ENCODE results near the gene AXL. TPM values are rescaled to one million over a fixed set of nuclear protein-coding genes. Genes with fewer than 3 reads are reported as not detected.

AXL gene
- total RNA-seq, 1 donor from 2014 or later: 5.5 TPM

DNA sequence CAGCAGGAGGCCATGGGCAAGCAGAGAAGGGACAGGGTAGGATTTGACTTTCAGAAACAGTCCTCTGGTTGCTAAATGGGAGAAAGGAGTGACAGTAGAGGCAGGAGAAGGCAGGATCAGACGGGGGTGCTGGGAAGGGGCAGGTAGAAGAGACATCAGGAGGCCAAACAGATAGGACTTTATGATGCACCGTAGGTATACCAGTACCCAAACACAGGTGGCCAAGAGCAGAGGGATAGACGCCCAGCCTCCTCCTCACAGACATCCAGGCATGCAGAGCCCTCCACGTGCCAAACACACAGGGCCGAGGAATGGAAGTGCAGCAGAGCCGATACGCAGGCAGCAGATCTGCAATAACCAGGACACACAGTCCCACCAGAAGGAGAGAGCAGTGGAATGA is 1.3 kb upstream of the AXL start:
- Mint-ChIP-seq H3K27me3 (ENCODE audit: unreplicated experiment) (peaks cover 18% of the 10 kb centered on the region), H3K4me3 (ENCODE audit: unreplicated experiment) (peak overlapping the region; percentile 48), H3K4me1 (ENCODE audit: unreplicated experiment) (peaks cover 10% of the 10 kb centered on the region), H3K27ac (ENCODE audit: unreplicated experiment) (peak overlapping the region; percentile 27), H3K36me3 (ENCODE audit: low read depth, unreplicated experiment) (peaks cover 9% of the 10 kb centered on the region), H3K9me3 (ENCODE audit: unreplicated experiment) (no peaks in the 10 kb centered on the region)
- TF ChIP-seq, protein P1, sequence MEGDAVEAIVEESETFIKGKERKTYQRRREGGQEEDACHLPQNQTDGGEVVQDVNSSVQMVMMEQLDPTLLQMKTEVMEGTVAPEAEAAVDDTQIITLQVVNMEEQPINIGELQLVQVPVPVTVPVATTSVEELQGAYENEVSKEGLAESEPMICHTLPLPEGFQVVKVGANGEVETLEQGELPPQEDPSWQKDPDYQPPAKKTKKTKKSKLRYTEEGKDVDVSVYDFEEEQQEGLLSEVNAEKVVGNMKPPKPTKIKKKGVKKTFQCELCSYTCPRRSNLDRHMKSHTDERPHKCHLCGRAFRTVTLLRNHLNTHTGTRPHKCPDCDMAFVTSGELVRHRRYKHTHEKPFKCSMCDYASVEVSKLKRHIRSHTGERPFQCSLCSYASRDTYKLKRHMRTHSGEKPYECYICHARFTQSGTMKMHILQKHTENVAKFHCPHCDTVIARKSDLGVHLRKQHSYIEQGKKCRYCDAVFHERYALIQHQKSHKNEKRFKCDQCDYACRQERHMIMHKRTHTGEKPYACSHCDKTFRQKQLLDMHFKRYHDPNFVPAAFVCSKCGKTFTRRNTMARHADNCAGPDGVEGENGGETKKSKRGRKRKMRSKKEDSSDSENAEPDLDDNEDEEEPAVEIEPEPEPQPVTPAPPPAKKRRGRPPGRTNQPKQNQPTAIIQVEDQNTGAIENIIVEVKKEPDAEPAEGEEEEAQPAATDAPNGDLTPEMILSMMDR (IDR thresholded peaks at IDR 0.05; ENCODE audit: unreplicated experiment): no peak
- no peak for DNase-seq (ENCODE audit: low spot score)

DNA sequence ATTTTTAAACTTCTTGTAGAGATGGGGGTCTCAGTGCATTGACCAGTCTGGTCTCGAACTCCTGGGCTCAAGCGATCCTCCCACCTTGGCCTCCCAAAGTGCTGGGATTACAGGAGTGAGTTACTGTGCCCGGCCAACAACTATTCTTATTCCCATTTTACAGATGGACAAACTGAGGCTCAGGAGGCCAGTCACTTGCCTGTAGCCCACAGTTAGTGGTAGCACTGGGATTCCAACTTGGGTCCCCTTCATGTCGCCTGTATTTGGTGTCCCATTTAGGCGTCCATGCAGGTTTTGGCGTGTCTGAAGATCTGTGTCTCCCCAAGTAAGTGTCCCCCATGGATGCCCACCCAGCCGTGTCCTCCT is 791 bp upstream of the AXL start:
- Mint-ChIP-seq H3K36me3 (ENCODE audit: low read depth, unreplicated experiment) (peaks cover 9% of the 10 kb centered on the region), H3K27ac (ENCODE audit: unreplicated experiment) (peak overlapping the region; percentile 61), H3K27me3 (ENCODE audit: unreplicated experiment) (peaks cover 18% of the 10 kb centered on the region), H3K4me1 (ENCODE audit: unreplicated experiment) (peaks cover 10% of the 10 kb centered on the region), H3K4me3 (ENCODE audit: unreplicated experiment) (peak overlapping the region; percentile 90), H3K9me3 (ENCODE audit: unreplicated experiment) (no peaks in the 10 kb centered on the region)
- DNase-seq (ENCODE audit: low spot score): no peak
- TF ChIP-seq, protein P1 (IDR thresholded peaks at IDR 0.05; ENCODE audit: unreplicated experiment): no peak

DNA sequence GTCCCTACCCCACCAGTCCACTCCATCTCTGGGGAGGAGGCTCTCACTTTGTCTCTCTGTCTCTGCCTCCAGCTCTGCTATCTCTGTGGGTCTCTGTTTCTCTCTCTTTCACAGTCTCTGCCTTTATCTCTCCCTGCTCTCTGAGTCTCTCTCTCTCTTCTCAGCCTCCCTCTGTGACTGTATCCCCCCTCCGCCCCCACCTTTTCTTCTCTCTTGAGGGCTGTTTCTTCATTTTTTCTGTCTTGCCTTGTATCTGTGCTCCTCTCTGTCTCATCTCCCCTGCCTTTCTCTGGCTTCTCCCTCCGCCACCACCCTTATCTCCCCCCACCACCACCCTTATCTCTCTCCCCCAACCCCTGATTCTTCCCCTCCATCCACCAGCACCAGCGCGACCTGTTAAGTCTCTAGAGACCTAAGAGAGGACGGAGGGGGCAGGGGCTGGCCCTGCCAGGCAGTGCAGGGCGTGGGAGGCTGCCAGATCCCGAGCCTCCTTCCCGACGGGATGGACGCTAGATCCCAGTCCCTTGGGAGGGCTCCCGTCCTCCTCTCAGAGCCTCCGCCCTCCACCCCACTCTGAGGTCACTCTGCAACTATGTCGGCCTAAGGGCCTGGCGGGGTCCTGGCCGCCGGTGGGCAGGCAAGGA is 1.0 kb downstream of the AXL start:
- TF ChIP-seq, protein P1 (IDR thresholded peaks at IDR 0.05; ENCODE audit: unreplicated experiment): no peak
- peak overlapping the region; percentile 88 for H3K4me3 Mint-ChIP-seq (ENCODE audit: unreplicated experiment)
- no peak for DNase-seq (ENCODE audit: low spot score)
- H3K27ac Mint-ChIP-seq (ENCODE audit: unreplicated experiment): no peak overlapping the region
- no peaks in the 10 kb centered on the region for H3K9me3 Mint-ChIP-seq (ENCODE audit: unreplicated experiment)
- H3K36me3 Mint-ChIP-seq (ENCODE audit: low read depth, unreplicated experiment): peaks cover 12% of the 10 kb centered on the region
- H3K27me3 Mint-ChIP-seq (ENCODE audit: unreplicated experiment): peaks cover 16% of the 10 kb centered on the region
- peaks cover 10% of the 10 kb centered on the region for H3K4me1 Mint-ChIP-seq (ENCODE audit: unreplicated experiment)

DNA sequence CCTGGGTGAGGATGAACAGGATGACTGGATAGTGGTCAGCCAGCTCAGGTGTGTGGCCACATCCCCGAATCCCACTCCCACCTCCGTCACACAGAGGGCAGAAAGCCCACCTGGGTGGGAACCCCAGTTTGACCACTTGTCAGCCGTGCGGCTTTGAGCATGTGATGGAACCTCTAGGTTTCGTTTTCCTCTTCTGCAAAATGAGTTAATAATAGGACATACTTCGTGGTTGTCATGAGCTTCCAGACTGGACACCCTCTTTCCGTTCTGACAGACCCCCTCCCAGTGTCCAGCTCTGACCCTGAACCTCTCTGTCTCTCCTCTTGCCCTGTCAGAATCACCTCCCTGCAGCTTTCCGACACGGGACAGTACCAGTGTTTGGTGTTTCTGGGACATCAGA is 1.8 kb downstream of the AXL start:
- no peaks in the 10 kb centered on the region for H3K9me3 Mint-ChIP-seq (ENCODE audit: unreplicated experiment)
- peaks cover 17% of the 10 kb centered on the region for H3K27me3 Mint-ChIP-seq (ENCODE audit: unreplicated experiment)
- H3K27ac Mint-ChIP-seq (ENCODE audit: unreplicated experiment): no peak overlapping the region
- no peak for DNase-seq (ENCODE audit: low spot score)
- peaks cover 16% of the 10 kb centered on the region for H3K4me1 Mint-ChIP-seq (ENCODE audit: unreplicated experiment)
- H3K4me3 Mint-ChIP-seq (ENCODE audit: unreplicated experiment): peak overlapping the region; percentile 60
- H3K36me3 Mint-ChIP-seq (ENCODE audit: low read depth, unreplicated experiment): peaks cover 16% of the 10 kb centered on the region
- TF ChIP-seq, protein P1 (IDR thresholded peaks at IDR 0.05; ENCODE audit: unreplicated experiment): no peak

DNA sequence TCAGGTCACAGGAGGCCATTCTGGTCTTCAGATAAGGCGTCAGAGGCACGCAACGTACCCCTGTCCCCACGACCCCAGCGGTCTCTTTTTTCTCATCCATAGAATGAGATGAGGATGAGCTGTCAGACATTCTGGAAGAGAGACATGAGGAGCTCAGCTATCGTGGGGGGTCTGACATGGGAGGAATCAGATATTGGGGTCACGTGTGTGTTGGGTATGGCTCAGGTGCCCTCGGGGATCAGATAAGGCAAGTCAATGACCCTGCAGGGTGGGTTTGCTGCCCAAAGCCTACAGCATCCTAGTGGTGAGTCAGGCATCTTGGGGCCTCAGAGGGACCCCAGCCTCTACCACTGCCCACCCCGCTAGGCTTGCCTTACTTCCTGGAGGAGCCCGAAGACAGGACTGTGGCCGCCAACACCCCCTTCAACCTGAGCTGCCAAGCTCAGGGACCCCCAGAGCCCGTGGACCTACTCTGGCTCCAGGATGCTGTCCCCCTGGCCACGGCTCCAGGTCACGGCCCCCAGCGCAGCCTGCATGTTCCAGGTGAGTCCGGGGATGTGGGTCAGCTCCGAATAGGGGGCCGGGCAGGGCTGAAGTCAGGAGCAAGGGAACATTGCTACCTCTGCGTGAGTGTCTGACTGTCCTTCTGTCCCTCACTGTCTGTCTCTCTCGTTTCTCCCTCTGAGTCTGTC is 2.6 kb downstream of the AXL start:
- H3K27me3 Mint-ChIP-seq (ENCODE audit: unreplicated experiment): peaks cover 18% of the 10 kb centered on the region
- no peak overlapping the region for H3K4me3 Mint-ChIP-seq (ENCODE audit: unreplicated experiment)
- H3K9me3 Mint-ChIP-seq (ENCODE audit: unreplicated experiment): no peaks in the 10 kb centered on the region
- TF ChIP-seq, protein P1 (IDR thresholded peaks at IDR 0.05; ENCODE audit: unreplicated experiment): no peak
- no peak overlapping the region for H3K27ac Mint-ChIP-seq (ENCODE audit: unreplicated experiment)
- DNase-seq (ENCODE audit: low spot score): no peak
- H3K4me1 Mint-ChIP-seq (ENCODE audit: unreplicated experiment): peaks cover 18% of the 10 kb centered on the region
- H3K36me3 Mint-ChIP-seq (ENCODE audit: low read depth, unreplicated experiment): peaks cover 16% of the 10 kb centered on the region
